Measurements from ENCODE around the gene LRP2.
"Not testable (repeated sequence)": the region's sequence is repeated elsewhere in the genome, so short reads cannot be mapped to it uniquely, and the experiment has no call there.

Gene LRP2

DNA sequence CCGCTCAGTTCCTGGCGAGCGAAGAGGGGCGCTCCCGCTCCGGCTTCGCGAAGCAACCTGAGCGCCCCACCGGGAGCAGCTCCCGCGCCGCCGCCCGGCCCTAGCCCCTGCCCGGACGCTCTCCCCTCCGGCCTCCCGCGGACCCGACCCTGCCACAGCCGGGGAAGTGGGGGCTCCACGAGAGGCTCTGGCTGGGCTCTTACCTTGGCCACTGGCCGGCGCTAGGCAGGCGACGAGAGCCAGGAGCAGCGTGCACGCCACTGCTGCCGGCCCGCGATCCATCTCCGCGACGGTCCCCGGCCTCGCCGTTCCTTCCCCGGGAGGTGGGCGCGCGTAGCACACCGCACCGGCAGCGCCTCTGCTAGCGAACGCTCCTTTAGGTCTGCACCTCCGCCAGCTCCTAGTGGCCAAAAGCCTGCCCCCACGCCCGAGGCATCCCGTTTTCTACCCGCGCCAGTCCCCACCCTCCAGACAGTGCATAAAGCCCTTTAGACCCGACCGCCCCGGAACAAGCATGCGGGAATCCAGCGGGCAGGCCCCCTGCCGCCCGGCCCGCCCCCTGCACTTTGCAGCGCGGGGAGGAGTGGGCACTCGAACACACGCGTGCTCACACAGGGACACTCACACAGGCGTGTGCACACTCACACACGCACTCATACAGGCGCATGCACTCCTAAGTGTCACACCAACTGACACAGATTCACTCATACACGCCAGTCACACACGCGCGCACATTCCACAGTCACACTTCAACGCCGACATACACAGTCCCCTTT lies at the start of gene LRP2:
Gene LRP2 (minus strand): TSS at position 417 of the 776 bp plus-strand sequence. CDS start 135 bp downstream, at position 282.
- no peak for DNase-seq (ENCODE audit: low read depth in 2 of 2)

DNA sequence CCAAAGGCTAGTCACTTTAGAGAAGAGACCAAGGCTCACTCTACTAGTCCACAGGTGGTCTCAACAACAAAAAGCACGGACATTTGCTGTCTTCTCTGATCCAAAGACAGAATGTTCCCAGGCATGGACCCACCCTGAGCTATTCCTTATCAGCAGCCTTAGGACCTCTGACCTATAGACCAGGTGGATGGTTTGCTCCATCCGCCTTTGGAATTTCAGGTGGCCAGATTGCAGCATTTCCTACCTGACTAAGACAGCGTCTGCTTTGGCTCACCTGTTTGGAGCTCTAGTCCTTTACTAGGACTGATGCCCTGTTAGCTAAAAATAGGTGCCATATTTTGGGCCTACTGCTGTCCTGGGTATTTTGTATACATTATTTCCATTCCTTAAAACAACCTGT lies 44.6 kb upstream of the LRP2 start:
- no peak for DNase-seq (ENCODE audit: low read depth in 2 of 2)

DNA sequence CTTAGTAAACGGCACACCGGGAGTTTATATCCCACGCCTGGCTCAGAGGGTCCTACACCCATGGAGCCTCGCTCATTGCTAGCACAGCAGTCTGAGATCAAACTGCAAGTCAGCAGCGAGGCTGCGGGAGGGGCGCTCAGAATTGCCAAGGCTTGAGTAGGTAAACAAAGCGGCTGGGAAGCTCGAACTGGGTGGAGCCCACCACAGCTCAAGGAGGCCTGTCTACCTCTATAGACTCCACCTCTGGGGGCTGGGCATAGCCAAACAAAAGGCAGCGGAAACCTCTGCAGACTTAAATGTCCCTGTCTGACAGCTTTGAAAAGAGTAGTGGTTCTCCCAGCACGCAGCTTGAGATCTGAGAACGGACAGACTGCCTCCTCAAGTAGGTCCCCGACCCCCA lies 37.2 kb upstream of the LRP2 start:
- DNase-seq (ENCODE audit: low read depth in 2 of 2), result not testable (repeated sequence)

DNA sequence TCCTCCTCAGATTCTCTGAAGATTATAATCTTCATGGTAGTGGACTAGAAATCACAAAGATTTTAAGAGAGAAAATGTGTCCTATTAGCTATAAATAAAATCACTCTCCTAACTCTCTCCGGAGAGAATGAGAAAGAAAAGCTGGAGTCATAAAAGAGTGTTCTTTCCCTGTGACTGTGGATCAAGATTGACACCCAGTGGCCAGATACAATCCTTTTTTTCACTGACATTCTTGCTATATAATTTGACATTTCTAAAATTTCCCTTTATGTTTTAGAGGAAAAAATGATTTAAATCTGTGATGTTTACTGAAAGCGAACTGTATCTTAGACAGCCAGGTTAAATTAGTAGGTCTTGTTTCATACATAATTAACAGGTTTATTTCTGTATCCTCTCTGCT lies 35.4 kb upstream of the LRP2 start:
- DNase-seq (ENCODE audit: low read depth in 2 of 2), result no peak

DNA sequence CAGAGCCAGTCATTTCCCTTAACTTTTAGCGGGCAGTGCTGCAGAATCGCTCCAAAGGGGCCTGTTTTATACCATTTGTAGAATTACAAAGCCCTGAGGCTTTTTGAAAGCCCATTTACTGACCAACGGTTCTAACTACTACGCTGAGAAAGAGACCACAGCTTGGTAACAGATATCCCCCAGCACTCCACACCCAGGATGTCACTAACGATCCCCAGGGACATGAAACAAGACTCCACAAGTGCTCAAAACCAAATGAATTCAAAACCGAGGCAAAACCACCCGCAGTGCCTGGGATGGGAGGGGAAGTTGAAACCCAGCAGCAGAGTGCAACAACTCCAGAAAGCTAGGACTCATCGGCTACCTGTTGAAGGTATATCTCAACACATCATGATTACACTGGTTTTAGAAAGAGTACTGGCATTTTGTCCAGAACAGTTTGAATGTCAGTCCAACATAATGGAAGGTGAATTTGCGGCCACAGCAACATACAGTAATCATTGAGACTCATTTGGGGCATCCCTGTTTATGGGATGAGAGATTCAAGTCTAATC lies 33.6 kb upstream of the LRP2 start:
- DNase-seq (ENCODE audit: low read depth in 2 of 2), result no peak

DNA sequence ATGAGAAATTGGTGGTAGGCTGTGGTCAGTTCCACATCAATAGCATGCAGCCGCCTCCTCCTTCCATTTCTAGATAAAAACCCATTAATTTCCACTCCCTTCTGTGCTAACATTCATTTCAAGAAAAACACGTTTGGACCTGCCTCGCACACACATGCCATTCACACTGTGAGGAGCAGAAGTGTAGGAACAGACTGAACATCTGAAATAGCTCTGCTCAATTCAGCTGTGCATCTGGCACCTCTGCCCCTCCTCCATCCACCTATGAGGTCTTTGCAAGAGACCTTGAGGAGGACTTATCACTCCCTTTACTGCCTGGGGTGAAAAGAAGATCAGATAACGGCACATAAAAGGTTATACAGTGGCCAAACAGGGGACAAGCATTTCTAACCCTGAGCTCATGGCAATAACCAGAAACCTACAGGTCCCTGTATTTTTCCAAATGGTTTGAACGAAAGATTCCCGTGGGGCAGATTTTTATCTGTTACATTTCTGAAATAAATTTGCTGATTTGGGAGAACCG lies 30.8 kb upstream of the LRP2 start:
- DNase-seq (ENCODE audit: low read depth in 2 of 2), result no peak

DNA sequence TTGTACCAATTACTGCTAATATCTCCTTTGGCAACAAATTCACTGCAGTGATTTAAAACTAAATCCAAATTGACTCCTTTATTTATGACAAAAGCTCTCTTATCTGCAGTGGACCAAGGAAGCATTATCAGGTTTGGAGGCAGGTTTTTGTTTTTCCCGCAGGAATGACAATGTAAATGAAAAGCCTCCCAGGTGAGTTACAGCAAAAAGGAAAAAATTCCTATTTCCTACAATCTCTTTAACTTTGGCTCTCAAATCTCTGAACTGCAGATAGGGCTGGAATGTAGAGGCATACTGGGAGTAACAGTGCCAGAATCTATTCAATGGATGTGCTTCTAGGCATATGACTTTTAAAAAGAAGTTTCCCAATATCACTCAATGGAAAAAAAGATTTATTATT lies 28.9 kb upstream of the LRP2 start:
- DNase-seq (ENCODE audit: low read depth in 2 of 2), result no peak

DNA sequence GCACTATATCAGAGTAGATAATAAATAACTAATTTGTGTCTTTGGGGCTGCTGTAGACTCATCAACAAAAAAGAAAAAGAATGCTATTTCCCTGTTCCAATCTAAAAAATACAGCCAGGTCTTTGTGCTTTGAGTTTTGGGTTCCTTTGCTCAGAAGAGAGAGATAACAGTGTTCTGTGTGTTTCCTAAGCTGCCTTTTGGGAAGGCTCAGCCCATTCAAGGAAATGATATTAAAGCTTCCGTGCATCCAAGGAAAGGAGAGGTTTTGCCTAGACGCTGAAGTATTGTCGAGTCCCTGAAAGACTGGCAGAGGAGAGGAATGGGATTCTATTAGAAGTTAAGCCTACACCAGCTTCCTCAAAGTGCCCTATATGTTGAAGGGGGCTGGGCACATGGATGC lies 25.8 kb upstream of the LRP2 start:
- DNase-seq (ENCODE audit: low read depth in 2 of 2), result no peak

DNA sequence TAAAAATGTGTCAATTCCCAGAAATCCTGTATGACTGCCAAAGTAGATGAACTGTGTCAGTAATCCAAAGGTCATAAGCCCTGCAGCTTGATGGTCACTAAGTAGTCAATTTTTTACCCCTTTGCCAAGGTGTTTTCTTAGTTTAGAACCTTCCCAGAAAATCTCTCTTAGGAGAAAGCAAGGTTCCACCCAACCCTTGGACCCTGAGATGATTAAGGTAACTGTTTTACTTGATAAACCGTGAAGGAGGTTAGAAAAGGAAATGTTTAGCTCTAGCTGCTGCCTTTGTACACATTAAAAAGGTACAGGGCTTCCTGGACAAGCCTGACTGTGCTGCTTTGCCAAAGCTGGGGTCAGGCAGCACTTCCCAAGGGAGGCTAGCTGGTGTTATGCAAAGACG lies 24.4 kb upstream of the LRP2 start:
- no peak for DNase-seq (ENCODE audit: low read depth in 2 of 2)

DNA sequence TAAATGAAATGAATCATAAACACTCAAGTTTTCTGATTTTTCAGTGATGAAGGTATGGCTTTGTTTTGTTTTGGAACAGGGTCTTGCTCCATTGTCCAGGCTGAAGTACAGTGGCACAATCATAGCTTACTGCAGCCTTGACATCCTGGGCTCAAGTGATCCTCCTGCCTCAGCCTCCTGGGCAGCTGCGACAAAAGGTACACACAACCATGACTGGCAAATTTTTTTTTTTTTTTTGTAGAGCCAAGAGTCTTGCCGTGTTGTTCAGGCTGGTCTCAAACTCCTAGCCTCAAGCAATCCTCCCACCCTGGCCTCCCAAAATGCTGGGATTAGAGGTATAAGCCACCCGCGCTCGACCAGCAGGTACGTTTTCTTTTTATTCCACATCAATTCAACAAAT lies 22.5 kb upstream of the LRP2 start:
- DNase-seq (ENCODE audit: low read depth in 2 of 2), result no peak

DNA sequence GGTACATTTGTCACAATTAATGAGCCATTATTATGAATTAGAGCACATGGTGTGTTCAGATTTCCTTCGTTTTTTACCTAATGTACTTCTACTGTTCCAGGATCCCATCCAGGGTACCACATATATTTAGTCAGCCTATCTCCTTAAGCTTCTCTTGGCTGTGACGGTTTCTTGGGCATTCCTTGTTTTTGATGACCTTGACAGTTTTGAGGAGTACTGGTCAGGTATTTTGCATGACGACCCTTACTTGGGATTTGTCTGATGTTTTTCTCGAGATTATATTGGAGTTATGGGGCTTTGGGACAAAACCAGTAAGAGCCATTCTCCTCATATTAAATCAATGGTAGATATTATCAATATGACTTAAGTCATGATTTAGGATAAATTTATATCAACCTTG lies 10.2 kb upstream of the LRP2 start:
- no peak for DNase-seq (ENCODE audit: low read depth in 2 of 2)

DNA sequence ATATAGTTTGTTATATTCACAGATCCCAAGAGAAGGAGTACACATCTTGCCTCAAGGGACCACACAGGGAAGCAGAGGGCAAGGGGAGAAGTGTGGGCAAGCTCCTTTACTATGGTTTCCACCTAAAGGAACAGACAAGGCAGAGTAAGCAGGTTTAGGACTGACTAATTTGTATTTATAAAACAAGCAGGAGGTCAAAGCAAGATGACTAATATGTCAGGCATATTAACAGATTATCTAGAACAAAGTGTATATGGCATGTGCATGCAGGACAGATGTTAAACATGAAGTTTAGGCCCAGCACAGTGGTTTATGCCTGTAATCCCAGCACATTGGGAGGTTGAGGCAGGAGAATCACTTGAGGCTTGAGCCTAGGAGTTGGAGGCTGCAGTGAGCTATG lies 3.7 kb upstream of the LRP2 start:
- DNase-seq (ENCODE audit: low read depth in 2 of 2), result no peak

DNA sequence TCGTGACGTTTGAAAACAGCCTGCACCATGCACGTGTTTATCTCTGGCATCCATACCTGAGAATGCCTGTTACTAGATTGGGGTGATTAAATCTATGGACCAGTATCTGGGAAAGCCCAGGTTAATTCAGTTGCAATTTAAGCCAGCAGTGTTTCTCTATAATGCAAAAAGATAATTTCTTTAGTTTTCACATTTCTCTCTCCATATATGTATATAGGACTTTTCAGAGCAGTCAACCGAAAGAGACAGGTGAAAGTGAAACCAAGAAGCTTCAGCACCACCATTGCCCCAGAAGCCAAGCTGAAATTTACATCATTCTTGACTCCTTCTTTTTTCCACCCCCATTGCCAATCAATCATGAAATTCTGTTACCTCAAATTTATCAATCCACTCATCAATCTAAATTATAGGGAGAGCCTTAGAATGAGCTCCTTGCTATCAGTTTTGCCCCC lies 2.7 kb upstream of the LRP2 start:
- no peak for DNase-seq (ENCODE audit: low read depth in 2 of 2)

DNA sequence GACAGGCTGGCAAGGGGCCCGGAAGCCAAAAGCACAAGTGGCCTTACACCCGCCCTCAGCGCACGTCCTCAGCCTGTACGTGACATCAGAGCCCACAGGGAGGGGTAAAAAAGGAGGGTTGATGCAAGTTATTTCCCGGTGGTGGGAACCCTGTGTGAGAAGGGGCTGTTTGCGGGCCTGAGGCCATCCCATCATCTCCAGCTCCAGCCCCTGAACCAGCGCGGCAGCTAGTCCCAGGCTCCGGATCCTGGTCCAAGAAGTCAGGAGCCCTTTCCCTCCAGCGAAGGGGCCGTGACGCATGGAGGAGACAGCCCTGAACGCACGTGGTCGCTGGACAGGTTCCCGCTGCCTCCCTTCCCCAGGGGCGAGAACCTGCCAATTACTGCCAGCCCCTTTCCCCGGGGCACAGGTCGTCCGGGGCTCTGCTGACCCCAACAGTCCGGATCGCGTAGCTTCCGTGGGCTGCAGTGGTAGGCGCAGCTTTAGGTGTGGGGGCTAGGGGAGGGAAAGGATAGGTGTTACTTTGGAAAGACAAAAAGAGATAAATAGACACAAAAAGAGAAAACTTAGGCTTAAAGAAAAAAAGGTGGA lies 1.3 kb upstream of the LRP2 start:
- no peak for DNase-seq (ENCODE audit: low read depth in 2 of 2)

DNA sequence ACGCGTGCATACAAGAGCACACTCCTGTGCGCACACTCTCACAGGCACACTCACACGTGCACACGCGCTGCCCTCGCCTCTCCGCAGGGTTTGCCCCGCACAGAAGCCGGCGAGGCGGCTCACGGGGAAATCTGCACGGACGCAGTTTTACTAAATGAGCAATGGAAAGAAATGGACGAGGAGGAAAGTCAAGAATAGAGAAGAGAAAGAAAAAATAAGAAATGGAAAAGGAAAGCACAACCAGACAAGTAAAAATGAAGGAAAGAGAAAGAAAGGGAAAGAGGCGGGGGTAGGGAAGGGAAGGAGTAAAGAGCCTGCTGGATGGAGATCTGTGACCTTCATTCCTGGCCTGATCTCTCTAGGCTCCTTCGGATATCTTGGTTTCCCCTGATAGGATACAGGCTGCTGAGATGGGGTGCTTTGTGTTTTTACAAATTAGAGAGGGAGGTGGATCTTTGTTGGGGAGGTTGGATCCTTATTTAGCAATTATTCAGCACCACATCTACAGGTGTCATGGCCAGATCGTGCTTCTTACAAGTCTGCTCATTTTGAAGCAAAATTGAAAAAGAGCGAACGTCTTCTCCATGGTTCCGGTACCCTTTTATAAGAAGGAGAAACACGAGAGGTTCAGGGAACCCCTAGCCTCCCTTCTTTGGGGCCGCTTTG lies 693 bp upstream of the LRP2 start:
- DNase-seq (ENCODE audit: low read depth in 2 of 2), result no peak

DNA sequence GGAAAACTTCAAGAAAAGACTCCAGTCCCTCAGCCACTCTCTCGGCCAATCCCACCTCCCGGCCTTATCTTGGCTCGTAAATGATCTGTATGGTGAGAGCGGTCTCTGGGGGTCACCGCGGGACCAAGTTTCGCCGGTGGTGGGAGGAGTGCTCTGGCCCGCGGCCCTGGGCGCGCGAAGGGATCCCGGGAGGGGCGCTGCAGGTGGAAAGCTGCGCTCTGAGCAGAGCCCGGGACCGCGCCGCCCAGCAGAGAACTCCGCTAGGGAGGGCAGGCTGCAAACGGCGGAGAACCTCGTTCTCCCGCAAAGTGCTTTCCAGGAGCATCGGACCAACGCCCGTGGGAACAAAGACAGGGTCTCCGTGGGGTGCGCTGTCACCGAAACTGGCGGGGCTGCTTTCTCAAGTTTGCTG lies 622 bp downstream of the LRP2 start:
- DNase-seq (ENCODE audit: low read depth in 2 of 2), result no peak

DNA sequence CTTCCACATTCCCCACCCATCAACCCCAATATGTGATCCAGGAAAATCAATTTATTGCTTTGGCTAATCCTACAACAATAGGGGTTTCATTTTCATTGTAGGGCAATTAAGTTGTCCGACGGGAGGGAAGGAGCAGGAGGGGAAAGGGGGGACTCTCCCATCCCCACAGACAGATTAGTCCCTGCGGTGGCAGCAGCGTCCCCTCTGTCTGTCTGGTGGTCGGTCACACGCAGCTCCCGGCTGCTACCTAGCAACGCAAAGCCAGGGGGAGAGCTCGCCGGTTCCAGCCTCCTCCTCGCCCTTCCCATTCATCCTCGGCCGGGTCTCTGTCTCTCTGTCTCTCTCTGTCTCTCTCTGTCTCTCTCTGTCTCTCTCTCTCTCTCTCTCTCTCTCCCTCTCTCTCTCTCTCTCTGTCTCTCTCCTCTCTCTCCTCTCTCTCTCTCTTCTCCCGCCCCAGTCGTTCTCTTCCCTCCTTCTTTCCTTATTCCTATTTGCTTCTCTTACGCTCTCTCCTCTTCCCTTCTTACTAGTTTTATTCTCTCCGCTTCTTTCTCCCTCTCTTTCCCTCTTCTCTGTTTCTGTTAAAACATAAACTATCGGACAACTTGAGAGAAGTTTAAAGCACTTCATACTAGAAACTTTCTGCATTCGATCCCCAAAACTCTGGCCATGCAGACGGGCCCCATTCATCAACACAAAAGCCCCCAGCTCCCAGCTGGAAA lies 1.2 kb downstream of the LRP2 start:
- no peak for DNase-seq (ENCODE audit: low read depth in 2 of 2)

DNA sequence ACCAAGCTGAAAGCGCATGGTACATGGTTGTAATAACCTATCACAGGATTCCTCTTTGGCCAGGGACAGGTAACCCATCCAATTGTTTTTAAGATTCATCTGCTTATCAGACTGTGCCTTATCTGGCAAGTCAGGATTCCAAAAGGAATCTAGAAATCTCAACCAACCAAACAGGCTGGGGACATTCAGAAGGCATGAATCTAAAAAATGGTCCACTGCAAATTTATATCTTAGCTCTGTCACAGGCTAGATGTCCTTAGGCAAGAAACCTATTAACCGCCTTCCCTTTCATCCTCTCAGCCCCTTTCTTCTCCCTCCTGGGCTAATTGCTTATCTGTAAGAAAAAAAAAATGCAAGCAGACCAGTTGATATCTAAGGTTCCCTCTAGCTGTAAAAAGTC lies 4.3 kb downstream of the LRP2 start:
- no peak for DNase-seq (ENCODE audit: low read depth in 2 of 2)

DNA sequence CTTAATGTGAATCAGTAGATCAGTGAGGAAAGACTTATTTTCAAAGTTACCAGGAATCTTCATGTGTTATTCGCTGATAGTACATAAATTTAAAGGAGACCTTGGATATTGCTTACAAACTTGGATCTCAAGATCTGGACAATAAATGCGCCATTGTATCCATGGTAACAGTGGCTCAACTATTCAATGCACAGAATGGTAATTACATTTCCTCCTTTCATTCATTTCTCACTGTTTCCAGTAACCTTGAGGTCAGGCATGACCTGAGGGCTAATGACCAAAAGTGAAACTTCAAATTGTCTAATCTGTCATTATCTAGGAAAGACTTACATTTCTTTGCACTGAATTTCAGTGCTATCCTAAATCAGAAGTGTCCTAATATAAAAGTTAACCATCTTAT lies 8.1 kb downstream of the LRP2 start:
- no peak for DNase-seq (ENCODE audit: low read depth in 2 of 2)

DNA sequence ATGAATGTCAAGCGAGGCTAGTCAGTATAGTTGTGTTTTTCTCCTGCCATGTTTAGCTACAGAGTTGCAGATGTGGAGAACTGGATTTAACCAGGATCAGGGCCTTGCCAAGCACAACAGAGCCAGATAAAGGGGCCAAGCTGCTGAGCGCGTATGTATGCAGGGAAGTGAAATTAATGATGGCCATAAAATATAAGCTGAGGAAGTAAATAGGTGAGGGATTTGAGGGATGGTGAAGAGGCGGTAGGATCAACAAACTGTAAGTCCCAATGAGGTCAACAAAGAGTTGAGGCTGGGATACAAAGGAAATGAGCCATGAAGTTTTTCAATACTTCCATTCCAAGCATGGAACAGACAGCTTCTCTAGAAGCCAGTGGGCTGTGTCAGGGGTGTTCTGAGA lies 10.6 kb downstream of the LRP2 start:
- DNase-seq (ENCODE audit: low read depth in 2 of 2), result no peak

DNA sequence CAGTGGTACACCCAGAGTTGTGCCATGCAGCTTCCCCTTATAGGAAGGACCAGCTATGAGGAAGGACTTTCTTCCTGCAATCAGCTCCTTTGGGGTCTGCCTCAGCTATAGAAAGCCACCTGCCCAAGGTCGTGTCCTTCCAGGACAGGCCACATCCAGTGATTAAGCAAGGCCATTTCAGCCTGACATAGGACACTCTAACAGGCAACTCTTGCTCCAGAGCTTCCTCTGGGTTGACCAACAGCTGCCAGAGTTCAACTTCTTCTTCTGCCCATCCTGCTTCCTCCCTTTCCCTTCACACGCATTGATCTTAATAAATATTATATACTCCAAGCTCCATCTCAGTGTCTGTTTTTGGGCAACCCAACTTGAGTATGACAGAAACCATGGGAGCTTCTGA lies 12.8 kb downstream of the LRP2 start:
- no peak for DNase-seq (ENCODE audit: low read depth in 2 of 2)

Data from stimulated activated CD4-positive, alpha-beta T cell treated with anti-CD3 and anti-CD28 coated beads, Interleukin-1b, Interleukin-23, amount 100 ng/mL, for 1 hour (primary cell).